Body of pancreas (tissue), 4 donors: Measurements from ENCODE around the gene SNRPD3. TPM values are rescaled to one million over a fixed set of nuclear protein-coding genes. Genes with fewer than 3 reads are reported as not detected.
A peak's percentile ranks its signal among the peaks of the same experiment; 100 is the strongest.
"Not testable (repeated sequence)": the region's sequence is repeated elsewhere in the genome, so short reads cannot be mapped to it uniquely, and the experiment has no call there.

Source experiments
- ATAC-seq: fragments of 150-250 bp; one replicate; pipeline ENCODE4 v1.9.1; 2016
- DNase-seq, 4 donors: peaks; one replicate each; pipeline ENCODE4 v3.0.0-alpha.2; 2019
- H3K27ac ChIP-seq, 4 donors: fragments of 200-600 bp; sonication (generic); 1 replicate in 3 of 4; 2 replicates in 1 of 4; pipeline versions ENCODE4 v1.5.1 to v1.6.1; 2016 to 2019; ENCODE audit warnings: mild to moderate bottlenecking in 1 of 4, mixed read lengths in 1 of 4, moderate library complexity in 1 of 4
- H3K27me3 ChIP-seq, 2 donors: fragments of 200-600 bp; sonication (generic); one replicate each; pipeline ENCODE4 v1.6.0; 2016; ENCODE audit warnings: mild to moderate bottlenecking in 1 of 2
- H3K36me3 ChIP-seq, 2 donors: fragments of 200-600 bp; sonication (generic); replicated peaks in 1 of 2; 2 replicates each; pipeline ENCODE4 v1.5.1; 2016; ENCODE audit warnings: low read depth in 2 of 2; ENCODE audit not compliant: insufficient read depth in 1 of 2
- H3K4me1 ChIP-seq: fragments of 200-600 bp; sonication (generic); one replicate; pipeline ENCODE4 v1.6.0; 2016
- H3K4me3 ChIP-seq, 2 donors: fragments of 200-600 bp; sonication (generic); 1 replicate in 1 of 2; 2 replicates in 1 of 2; pipeline ENCODE4 v1.5.1; 2016 to 2019
- H3K9me3 ChIP-seq, 3 donors: fragments of 200-600 bp; sonication (generic); 1 replicate in 2 of 3; 2 replicates in 1 of 3; pipeline ENCODE4 v1.5.1; 2016
- CTCF ChIP-seq, 7 experiments: fragments of 450-650 bp in 4 of 7; fragments of 200-600 bp in 3 of 7; sonication (generic) in 3 of 7; IDR thresholded peaks; one replicate each; pipeline ENCODE4 v1.5.1; 2016 to 2019; ENCODE audit warnings: antibody characterized with exemption in 7 of 7
- POLR2A ChIP-seq, 3 donors: fragments of 450-650 bp; IDR thresholded peaks; one replicate each; pipeline ENCODE4 v1.6.1; 2016; ENCODE audit warnings: antibody characterized with exemption in 3 of 3, mild to moderate bottlenecking in 2 of 3
- WGBS, 2 donors: methylation state at CpG; one replicate each; pipeline ENCODE4 v1.1.5; 2017; 5-methylcytosine and 5-hydroxymethylcytosine counted together
- intact Hi-C: fragments of 100-400 bp; cut with DNase I; formaldehyde crosslinking; loops from one replicate; pipeline ENCODE4 v1.15.1; 2023
- total RNA-seq, 2 donors: library from RNA; depleted of rRNA; stranded (reverse); fragments of >200 nt; gene quantifications; one replicate each; pipeline ENCODE4 v1.1.0, GENCODE V29; 2016

Gene SNRPD3
- total RNA-seq, 2 donors from 2014 or later, result 30.4 to 65.6 TPM

GRCh38 chr22:24550028-24550901, 5.5 kb upstream of the SNRPD3 start:
- H3K27me3 ChIP-seq, result no peaks in the 10 kb centered on the region
- TF ChIP-seq POLR2A (IDR thresholded peaks at IDR 0.05) (no peak), CTCF (IDR thresholded peaks at IDR 0.05) (no peak)
- H3K27ac ChIP-seq, result peak overlapping the region; percentile 16 to 61 (median 48)
- H3K36me3 ChIP-seq, result peaks cover 0 to 17% of the 10 kb centered on the region in 2 donors
- ATAC-seq (peak; percentile 5), DNase-seq (peak in 3 of 4 donors; percentile 26 to 54 (median 48))
- H3K4me3 ChIP-seq, result no peak overlapping the region
- H3K9me3 ChIP-seq, result no peaks in the 10 kb centered on the region
- peaks cover 58% of the 10 kb centered on the region for H3K4me1 ChIP-seq
- intact Hi-C loops, result no loop called here
- 58 to 72% methylated on average over 7 to 8 of the region's 8 CpGs for WGBS, 2 donors

GRCh38 chr22:24550902-24551435, 4.8 kb upstream of the SNRPD3 start:
- WGBS, 2 donors, result 74 to 91% methylated on average over 4 to 6 of the region's 6 CpGs
- intact Hi-C loops, result no loop called here

GRCh38 chr22:24552503-24553286, 3.1 kb upstream of the SNRPD3 start:
- ATAC-seq, H3K9me3 ChIP-seq, H3K4me3 ChIP-seq, H3K27me3 ChIP-seq, H3K36me3 ChIP-seq, DNase-seq, intact Hi-C loops: not testable (repeated sequence)
- WGBS, 2 donors, result 75 to 79% methylated on average over 9 to 10 of the region's 10 CpGs
- peak overlapping the region in 1 of 4 donors; percentile 99 for H3K27ac ChIP-seq
- H3K4me1 ChIP-seq, result peaks cover 66% of the 10 kb centered on the region

More at GRCh38 chr22:24550902-24551435, 4.8 kb upstream of the SNRPD3 start:
- Histone ChIP-seq H3K36me3 (peaks cover 0 to 17% of the 10 kb centered on the region in 2 donors), H3K4me1 (peaks cover 51% of the 10 kb centered on the region), H3K4me3 (no peak overlapping the region), H3K27me3 (no peaks in the 10 kb centered on the region), H3K9me3 (no peaks in the 10 kb centered on the region), H3K27ac (peak overlapping the region; percentile 16 to 61 (median 48))
- no peak for ATAC-seq
- DNase-seq, result no peak
- TF ChIP-seq POLR2A (IDR thresholded peaks at IDR 0.05) (no peak), CTCF (IDR thresholded peaks at IDR 0.05) (no peak)

- no peaks in the 10 kb centered on the region for H3K9me3 ChIP-seq
- peaks cover 0 to 7% of the 10 kb centered on the region in 2 donors for H3K36me3 ChIP-seq
- intact Hi-C loops, result no loop called here
- peaks cover 64% of the 10 kb centered on the region for H3K4me1 ChIP-seq
- WGBS, 2 donors, result 18% methylated on average over 10 to 12 of the region's 12 CpGs
- H3K27me3 ChIP-seq, result no peaks in the 10 kb centered on the region
- peak overlapping the region; percentile 85 to 99 (median 98) for H3K27ac ChIP-seq
- no peak for TF ChIP-seq CTCF (IDR thresholded peaks at IDR 0.05)
- no peak for TF ChIP-seq POLR2A (IDR thresholded peaks at IDR 0.05)
- DNase-seq, result peak in 3 of 4 donors; percentile 20 to 35 (median 31)
- ATAC-seq, result no peak
- peak overlapping the region; percentile 84 to 85 for H3K4me3 ChIP-seq
Measured at GRCh38 chr22:24553597-24554312, 2.0 kb upstream of the SNRPD3 start.
